GM19328 (cell line): ENCODE data around the gene C5orf22.
"Not testable (repeated sequence)": the region's sequence is repeated elsewhere in the genome, so short reads cannot be mapped to it uniquely, and the experiment has no call there.

Experiments used
- ATAC-seq: cut with Tn5 transposase; IDR thresholded peaks from one replicate; pipeline ENCODE4 v1.9.1; 2021; ENCODE audit warnings: mild to moderate bottlenecking, moderate library complexity; ENCODE audit not compliant: unreplicated experiment

C5orf22 gene

DNA sequence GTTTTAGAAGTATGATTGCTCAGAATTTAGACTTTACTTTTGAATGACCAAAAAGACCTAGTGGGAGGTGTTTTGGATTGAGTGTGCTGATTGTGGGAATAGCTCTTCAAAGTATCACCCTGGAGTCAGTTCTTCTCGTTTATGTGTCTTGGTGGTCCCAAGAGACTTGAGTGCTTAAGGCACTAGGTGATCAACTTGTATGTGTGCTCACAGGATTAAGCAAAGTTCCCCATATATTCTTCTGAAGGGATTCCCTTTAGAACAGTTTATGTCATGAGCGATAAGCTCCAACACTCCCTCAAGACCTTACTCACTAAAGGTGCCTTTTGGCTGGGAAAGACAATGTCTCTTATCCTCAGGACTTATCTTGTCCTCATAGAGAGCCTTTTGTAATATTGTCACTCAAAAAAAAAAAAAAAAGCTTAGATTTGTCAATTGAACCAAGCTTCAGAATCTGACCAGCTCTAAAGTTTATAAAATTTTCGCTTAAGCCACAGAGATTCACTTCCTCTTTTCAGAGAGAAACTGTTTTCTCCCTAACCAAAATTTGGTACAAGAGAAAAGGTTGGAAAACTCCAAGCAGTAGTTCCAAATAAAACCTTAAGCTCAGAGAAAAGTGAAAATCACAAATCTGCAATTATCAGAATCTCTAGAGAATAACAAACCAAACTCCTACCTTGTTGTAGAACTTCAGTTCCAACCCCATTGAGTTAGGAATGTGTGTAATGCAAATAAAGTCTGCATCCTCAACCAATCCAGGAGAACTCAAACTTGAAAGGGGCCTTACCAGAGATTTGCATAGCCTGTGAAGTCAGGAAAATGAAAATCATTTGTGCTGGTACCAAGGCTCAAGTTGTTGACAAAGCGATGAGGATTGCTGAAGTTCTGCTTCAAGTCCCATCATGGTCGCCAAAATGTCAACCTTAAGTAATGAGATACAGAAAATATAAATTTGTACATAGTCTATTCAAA, 66.8 kb downstream of the C5orf22 start:
- no peak for ATAC-seq

- not testable (repeated sequence) for ATAC-seq
Measured at GRCh38 chr5:31602305-31602704, 70.2 kb downstream of the C5orf22 start.

DNA sequence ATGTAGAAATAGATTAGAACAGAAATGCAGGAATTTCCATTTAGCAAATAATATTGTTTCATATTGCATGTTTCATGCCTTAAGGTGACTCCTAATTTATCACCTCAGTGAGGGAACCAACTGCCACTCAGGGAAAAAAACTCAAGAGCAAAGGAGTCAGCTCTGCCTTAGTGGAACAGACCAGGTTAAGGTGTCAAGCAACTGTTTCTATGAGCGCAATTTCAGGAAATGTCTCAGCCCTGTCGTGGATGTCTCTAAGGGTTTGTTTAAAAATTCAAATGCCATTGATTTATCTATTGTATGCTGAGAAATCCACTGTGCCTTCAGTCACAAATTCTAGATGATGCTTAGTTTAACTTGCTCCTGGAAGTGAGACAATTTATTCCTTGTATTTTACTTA, 72.1 kb downstream of the C5orf22 start:
- no peak for ATAC-seq

DNA sequence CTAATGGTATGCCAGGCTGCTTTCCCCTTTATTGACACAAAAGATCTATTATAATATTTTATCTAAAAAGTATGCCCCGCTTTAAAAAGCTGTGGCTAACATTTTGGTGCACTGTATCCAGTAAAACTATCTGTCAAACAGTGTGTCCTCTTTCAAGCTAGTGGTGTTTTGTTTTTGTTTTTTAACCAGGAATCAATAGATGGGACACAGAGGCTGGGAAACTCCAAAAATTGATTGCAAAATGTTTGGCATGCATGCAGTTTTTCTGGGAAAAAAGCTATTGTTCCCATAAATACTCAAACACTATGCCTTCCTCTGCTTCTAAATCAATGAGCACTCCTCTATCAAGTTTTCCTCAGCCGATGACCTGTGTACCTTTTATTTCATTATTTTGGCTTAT, 72.5 kb downstream of the C5orf22 start:
- ATAC-seq, result no peak
